NT2/D1 (cell line): ENCODE measurements around the gene ATXN7.
A peak's percentile ranks its signal among the peaks of the same experiment; 100 is the strongest.

Experiments
- DNase-seq: peaks from one replicate; pipeline ENCODE4 v3.0.0-alpha.2; 2011; ENCODE audit warnings: low read depth, low spot score
- H3K27me3 ChIP-seq: 2 replicates; pipeline ENCODE4 v1.6.0; 2011; ENCODE audit warnings: mild to moderate bottlenecking; ENCODE audit not compliant: insufficient read length, insufficient read depth
- H3K36me3 ChIP-seq: 2 replicates; pipeline ENCODE4 v1.6.1; 2011; ENCODE audit warnings: mild to moderate bottlenecking, low read length, mixed read lengths; ENCODE audit not compliant: insufficient read depth, insufficient read length
- H3K4me1 ChIP-seq: 2 replicates; pipeline ENCODE4 v1.5.1; 2011; ENCODE audit not compliant: insufficient read depth, insufficient read length
- H3K4me3 ChIP-seq: 2 replicates; pipeline ENCODE4 v1.5.1; 2011; ENCODE audit warnings: low read depth; ENCODE audit not compliant: insufficient read length
- H3K9ac ChIP-seq: 2 replicates; pipeline ENCODE4 v1.6.0; 2011; ENCODE audit warnings: low read depth; ENCODE audit not compliant: insufficient read length
- H3K9me3 ChIP-seq: 2 replicates; pipeline ENCODE4 v1.5.1; 2011; ENCODE audit warnings: mild to moderate bottlenecking, low read length; ENCODE audit not compliant: insufficient read depth
- SUZ12 ChIP-seq: IDR thresholded peaks from 2 replicates; pipeline ENCODE4 v1.6.1; 2011; ENCODE audit not compliant: insufficient read length, insufficient read depth; ENCODE audit errors: extremely low read depth
- YY1 ChIP-seq: IDR thresholded peaks from 2 replicates; pipeline ENCODE4 v1.6.1; 2011; ENCODE audit not compliant: insufficient read length, insufficient read depth
- ZNF274 ChIP-seq: IDR thresholded peaks from 2 replicates; pipeline ENCODE4 v1.6.1; 2011; ENCODE audit warnings: mild to moderate bottlenecking, low read depth, low read length

The ATXN7 gene

DNA sequence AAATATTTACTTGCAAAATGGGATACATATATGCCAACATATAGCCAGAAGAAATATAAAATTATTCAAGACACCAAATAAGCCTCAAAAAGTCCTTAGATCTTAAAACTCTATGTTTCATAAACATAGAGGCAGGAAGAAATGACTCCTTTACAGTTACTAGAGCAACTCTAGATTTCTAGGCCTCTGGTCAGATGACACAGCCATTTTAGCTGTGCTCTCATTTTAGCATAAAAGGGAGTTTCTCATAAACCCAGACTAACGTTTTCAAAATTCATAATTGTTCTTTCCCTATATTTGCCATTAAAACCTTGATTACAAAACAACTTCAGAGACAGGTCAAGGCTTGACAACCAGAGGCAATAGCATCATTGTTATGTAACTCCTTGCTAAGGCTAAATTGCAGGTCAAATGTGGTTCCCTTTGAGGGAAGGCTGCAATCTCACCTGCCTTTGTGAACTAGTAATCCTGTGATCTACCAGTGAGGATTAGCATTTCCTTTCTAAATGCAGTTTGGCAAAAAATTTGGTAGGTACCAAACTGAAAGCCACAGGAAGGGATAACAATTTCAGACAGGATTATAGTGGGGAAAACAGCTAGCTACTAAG lies 8.2 kb upstream of the ATXN7 start:
- no peaks in the 10 kb centered on the region for H3K4me1 ChIP-seq
- no peak overlapping the region for H3K4me3 ChIP-seq
- TF ChIP-seq YY1 (no peak), ZNF274 (no peak), SUZ12 (no peak)
- no peak overlapping the region for H3K9ac ChIP-seq
- H3K36me3 ChIP-seq = peaks cover 14% of the 10 kb centered on the region
- DNase-seq = no peak
- no peaks in the 10 kb centered on the region for H3K27me3 ChIP-seq
- no peaks in the 10 kb centered on the region for H3K9me3 ChIP-seq

DNA sequence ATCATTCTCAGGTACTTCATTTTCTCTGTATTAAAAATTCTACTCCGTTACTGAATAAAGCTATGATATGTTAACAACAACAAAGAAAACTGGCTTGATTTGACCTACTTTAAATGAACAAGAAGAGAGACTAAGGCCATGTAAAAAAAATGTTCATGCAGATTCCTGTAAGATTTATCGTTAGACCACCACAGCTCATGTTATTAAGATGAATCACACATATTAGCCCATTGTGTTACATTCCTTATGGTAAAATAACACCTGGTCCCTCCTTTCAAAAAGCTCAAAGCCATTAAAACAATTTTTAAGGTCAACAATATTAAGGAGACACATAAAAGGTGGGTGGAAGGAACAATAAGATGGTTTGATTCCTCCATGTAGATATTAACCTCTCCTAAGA lies 6.4 kb upstream of the ATXN7 start:
- Histone ChIP-seq H3K4me1 (peaks cover 3% of the 10 kb centered on the region), H3K9me3 (no peaks in the 10 kb centered on the region), H3K4me3 (no peak overlapping the region), H3K36me3 (peaks cover 5% of the 10 kb centered on the region), H3K27me3 (no peaks in the 10 kb centered on the region), H3K9ac (no peak overlapping the region)
- TF ChIP-seq YY1 = no peak
- DNase-seq = no peak

DNA sequence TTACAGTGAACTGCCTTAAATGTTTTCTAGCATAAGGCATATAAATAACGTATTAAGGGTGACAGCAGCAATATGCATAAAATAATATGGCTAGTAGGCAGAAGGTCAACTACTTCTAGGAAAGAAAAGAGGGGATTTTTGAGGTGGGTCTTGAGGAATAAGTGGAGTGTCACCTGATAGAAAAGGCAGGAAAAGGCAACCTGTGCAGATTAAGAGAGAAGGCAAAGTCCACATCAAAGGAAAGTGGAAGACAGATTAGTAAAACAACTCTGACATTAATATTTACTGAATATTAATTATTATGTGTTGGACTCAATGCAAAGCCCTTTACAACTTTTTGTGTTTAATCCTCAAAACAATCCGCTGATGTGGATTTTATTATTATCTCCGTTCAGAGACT lies 2.9 kb upstream of the ATXN7 start:
- Histone ChIP-seq H3K9me3 (no peaks in the 10 kb centered on the region), H3K4me3 (no peak overlapping the region), H3K4me1 (peaks cover 3% of the 10 kb centered on the region), H3K36me3 (no peaks in the 10 kb centered on the region), H3K9ac (no peak overlapping the region), H3K27me3 (no peaks in the 10 kb centered on the region)
- no peak for DNase-seq
- TF ChIP-seq YY1 (no peak), SUZ12 (no peak), ZNF274 (no peak)

DNA sequence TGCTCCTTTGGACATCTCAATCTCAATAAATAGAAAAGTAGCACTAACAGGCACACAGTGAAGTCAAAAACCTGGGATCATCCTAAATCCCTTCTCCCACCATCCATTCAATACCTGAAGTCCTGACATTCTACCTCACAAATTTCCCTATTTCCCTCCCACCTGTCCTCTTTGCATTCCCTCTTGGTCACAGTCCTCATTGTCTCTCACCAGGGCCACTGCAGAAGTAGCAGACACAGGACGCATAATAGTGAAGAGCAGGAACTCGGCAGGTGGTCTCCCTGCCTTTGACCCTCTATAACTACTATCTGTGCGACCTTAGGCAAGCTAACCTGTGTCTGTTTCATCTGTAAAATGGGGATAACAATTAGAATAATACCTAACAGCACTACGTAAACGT lies 2.4 kb upstream of the ATXN7 start:
- peaks cover 3% of the 10 kb centered on the region for H3K4me1 ChIP-seq
- no peak for TF ChIP-seq YY1
- no peak for TF ChIP-seq SUZ12
- TF ChIP-seq ZNF274 = no peak
- no peaks in the 10 kb centered on the region for H3K9me3 ChIP-seq
- no peak for DNase-seq
- H3K27me3 ChIP-seq = no peaks in the 10 kb centered on the region
- H3K36me3 ChIP-seq = peaks cover 3% of the 10 kb centered on the region
- no peak overlapping the region for H3K9ac ChIP-seq
- H3K4me3 ChIP-seq = no peak overlapping the region

DNA sequence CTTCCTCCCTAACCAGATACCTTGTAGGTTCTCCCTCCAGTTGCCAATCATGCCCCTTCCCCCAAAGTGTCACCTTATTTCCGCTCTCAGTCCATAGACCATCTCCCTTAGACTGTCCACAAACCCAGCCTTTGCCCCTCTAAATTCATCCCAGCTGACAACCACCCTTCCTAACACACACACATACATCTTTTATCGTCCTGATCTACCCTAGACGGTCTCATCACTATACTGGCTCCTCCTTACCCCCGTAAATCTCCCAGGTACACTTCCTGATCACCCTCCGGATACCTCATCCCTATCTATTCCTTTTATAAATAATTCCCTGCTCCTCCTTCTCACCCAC lies 890 bp upstream of the ATXN7 start:
- Histone ChIP-seq H3K36me3 (peaks cover 14% of the 10 kb centered on the region), H3K9ac (peak overlapping the region; percentile 91), H3K27me3 (no peaks in the 10 kb centered on the region), H3K4me1 (peaks cover 3% of the 10 kb centered on the region), H3K4me3 (peak overlapping the region; percentile 88), H3K9me3 (no peaks in the 10 kb centered on the region)
- DNase-seq = no peak
- no peak for TF ChIP-seq ZNF274
- no peak for TF ChIP-seq YY1
- no peak for TF ChIP-seq SUZ12

DNA sequence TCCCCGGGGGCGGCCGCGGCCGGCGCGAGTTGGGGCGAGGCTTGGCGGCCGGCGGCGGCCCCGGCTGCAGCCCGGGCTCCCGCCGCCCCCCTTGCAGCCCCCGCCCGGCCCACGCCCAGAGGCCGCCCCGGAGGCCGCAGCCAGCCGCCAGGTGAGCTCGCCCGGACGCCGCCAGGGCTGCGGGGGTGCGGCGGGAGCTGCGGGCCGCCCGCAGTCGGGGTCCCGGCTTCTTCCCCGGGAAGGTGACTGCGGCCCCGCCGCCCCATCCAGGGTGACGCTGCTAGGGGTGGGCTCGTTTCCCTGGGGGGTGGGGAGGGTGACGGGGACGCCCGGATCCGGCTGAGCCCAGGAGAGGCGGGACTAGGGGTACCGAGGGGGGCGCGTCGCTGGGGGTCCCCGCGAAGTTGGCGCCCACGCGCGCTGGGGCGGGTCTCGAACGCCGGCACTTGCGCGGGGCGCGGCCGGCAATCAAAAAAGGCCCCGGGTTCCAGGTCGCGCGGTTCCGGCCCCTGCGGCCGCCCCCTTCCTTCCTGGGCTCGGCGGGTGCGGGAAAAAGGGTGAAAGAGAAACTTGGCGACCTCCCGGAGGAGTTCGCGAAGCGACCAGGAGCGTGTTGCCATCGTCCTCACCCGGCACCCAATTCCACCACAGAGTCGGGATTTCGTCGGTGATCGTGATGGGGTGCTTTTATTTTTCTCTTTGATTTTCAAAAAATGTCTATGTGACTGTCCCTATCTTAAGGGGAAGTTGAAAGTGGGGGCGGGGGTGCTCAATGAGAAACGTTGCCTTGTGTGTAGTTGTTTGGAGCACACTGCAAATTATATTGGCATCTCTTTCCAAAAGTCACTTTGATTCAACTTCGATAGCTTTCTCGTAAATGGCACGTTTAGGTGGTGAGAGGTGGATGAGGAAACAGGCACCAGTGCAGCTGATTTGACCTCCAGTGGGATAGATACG lies 619 bp downstream of the ATXN7 start:
- H3K36me3 ChIP-seq = peaks cover 14% of the 10 kb centered on the region
- no peak for DNase-seq
- no peaks in the 10 kb centered on the region for H3K9me3 ChIP-seq
- peaks cover 3% of the 10 kb centered on the region for H3K4me1 ChIP-seq
- H3K4me3 ChIP-seq = peak overlapping the region; percentile 68
- TF ChIP-seq ZNF274 (no peak), YY1 (no peak), SUZ12 (no peak)
- H3K27me3 ChIP-seq = no peaks in the 10 kb centered on the region
- peak overlapping the region; percentile 83 for H3K9ac ChIP-seq

DNA sequence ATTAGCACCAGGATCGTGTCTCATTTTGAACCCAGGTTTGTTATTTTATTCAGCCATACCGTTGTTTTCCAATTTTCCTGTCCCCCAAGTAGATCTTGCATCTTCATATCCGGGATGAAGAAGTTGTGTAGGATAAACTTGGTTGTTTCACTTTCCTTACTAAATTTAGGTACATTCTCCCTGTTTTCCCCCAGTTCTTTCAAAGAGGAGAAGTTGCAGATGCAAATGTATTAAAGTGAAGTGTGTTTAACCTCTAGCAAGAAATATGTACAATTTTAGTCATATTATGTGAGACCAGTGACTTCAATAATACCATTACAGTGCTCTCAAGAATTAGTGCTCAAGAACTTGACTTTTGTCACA lies 1.3 kb downstream of the ATXN7 start:
- H3K9ac ChIP-seq = peak overlapping the region; percentile 83
- no peak for TF ChIP-seq ZNF274
- no peak for DNase-seq

More for the DNA sequence above, 1.3 kb downstream of the ATXN7 start:
- Histone ChIP-seq H3K27me3 (no peaks in the 10 kb centered on the region), H3K9me3 (no peaks in the 10 kb centered on the region), H3K4me1 (peaks cover 3% of the 10 kb centered on the region), H3K4me3 (peak overlapping the region; percentile 68), H3K36me3 (peaks cover 19% of the 10 kb centered on the region)
